HCT116 (cell line): Measurements from ENCODE around the gene UTP14A. TPM values are rescaled to one million over a fixed set of nuclear protein-coding genes. Genes with fewer than 3 reads are reported as not detected.

Experiments
- ATAC-seq: fragments of 200-7000 bp; cut with Tn5 transposase; 2 replicates; pipeline ENCODE4 v1.9.1; 2020; ENCODE audit warnings: mild to moderate bottlenecking, moderate library complexity
- BruUV-seq: library from RNA; stranded (reverse); fragments of 400-500 nt; replicated peaks from 2 replicates; lab custom pipeline; 2021; lab: Mats Ljungman, UMichigan
- CTCF ChIA-PET: fragments of 300-600 bp; sonication (Branson Sonifier 250); formaldehyde crosslinking; loops from one replicate; lab custom pipeline; 2021; ENCODE audit warnings: antibody characterized with exemption; lab: Charles Lee
- POLR2A ChIA-PET: fragments of 300-600, 350-600 bp; sonication (Branson Sonifier 250); formaldehyde crosslinking; loops from one replicate; lab custom pipeline; 2021; ENCODE audit warnings: antibody characterized with exemption; lab: Charles Lee
- RAD21 ChIA-PET, 2 experiments: fragments of 300-600 bp; sonication (Branson Sonifier 250); formaldehyde crosslinking; loops; one replicate each; lab custom pipeline; 2023; ENCODE audit warnings: low total read pairs in 2 of 2; ENCODE audit not compliant: uncharacterized antibody in 2 of 2, unreplicated experiment in 2 of 2, low non-redundant PET in 1 of 2; lab: Charles Lee
- DNase-seq: peaks from one replicate; pipeline ENCODE4 v3.0.0-alpha.2; 2010; ENCODE audit warnings: low read depth, low spot score
- H2AFZ ChIP-seq: fragments of 200-600 bp; shearing (Covaris generic), sonication (generic); 2 replicates; pipeline ENCODE4 v1.6.1; 2017; ENCODE audit warnings: low read depth, mixed run types, mixed read lengths, antibody characterized with exemption, low read length; ENCODE audit not compliant: poor library complexity, severe bottlenecking
- H3K27ac ChIP-seq: 2 replicates; pipeline ENCODE4 v1.5.1; 2012; ENCODE audit warnings: low read depth, low read length
- H3K27me3 ChIP-seq: fragments of 200-600 bp; sonication (generic); 2 replicates; pipeline ENCODE4 v1.6.1; 2016; ENCODE audit warnings: mixed run types, low read length, mixed read lengths; ENCODE audit not compliant: insufficient read depth
- H3K36me3 ChIP-seq, 2 experiments: fragments of 200-500 bp in 1 of 2; fragments of 200-600 bp in 1 of 2; sonication (Bioruptor generic) in 1 of 2; sonication (generic) in 1 of 2; 2 replicates each; pipeline versions ENCODE4 v1.5.1 to v1.6.1; 2014 to 2016; ENCODE audit warnings: low read length in 2 of 2, inconsistent platforms in 1 of 2, mixed read lengths in 1 of 2, mixed run types in 1 of 2; ENCODE audit not compliant: insufficient read depth in 2 of 2, control insufficient read depth in 1 of 2
- H3K4me1 ChIP-seq, 2 experiments: fragments of 200-600 bp in 1 of 2; sonication (generic) in 1 of 2; 2 replicates each; pipeline versions ENCODE4 v1.5.1 to v1.6.1; 2012 to 2017; ENCODE audit warnings: low read length in 2 of 2, inconsistent platforms in 1 of 2, mild to moderate bottlenecking in 1 of 2, mixed read lengths in 1 of 2, mixed run types in 1 of 2, moderate library complexity in 1 of 2; ENCODE audit not compliant: insufficient read depth in 2 of 2, control insufficient read depth in 1 of 2
- H3K4me2 ChIP-seq: fragments of 200-600 bp; sonication (generic); 2 replicates; pipeline ENCODE4 v1.6.1; 2017; ENCODE audit warnings: mixed run types, low read length, mixed read lengths
- H3K4me3 ChIP-seq, 2 experiments: fragments of 200-600 bp in 1 of 2; sonication (generic) in 1 of 2; replicated peaks in 1 of 2; 2 replicates each; pipeline ENCODE4 v1.5.1; 2011 to 2016; ENCODE audit warnings: low read length in 2 of 2, control low read depth in 1 of 2, low read depth in 1 of 2, mild to moderate bottlenecking in 1 of 2, mixed read lengths in 1 of 2, mixed run types in 1 of 2
- H3K79me2 ChIP-seq: fragments of 200-600 bp; sonication (generic); 2 replicates; pipeline ENCODE4 v1.6.1; 2017; ENCODE audit warnings: mild to moderate bottlenecking, mixed run types, low read length, moderate library complexity, mixed read lengths; ENCODE audit not compliant: insufficient read depth
- H3K9ac ChIP-seq: fragments of 200-600 bp; sonication (generic); 2 replicates; pipeline ENCODE4 v1.6.1; 2016; ENCODE audit warnings: low read length, mixed read lengths
- H3K9me2 ChIP-seq: fragments of 200-600 bp; sonication (generic), shearing (Covaris generic); 2 replicates; pipeline ENCODE4 v1.6.1; 2017; ENCODE audit warnings: mixed run types, mild to moderate bottlenecking, moderate library complexity; ENCODE audit not compliant: insufficient read depth
- H3K9me3 ChIP-seq, 2 experiments: fragments of 200-500 bp in 1 of 2; fragments of 200-600 bp in 1 of 2; sonication (Bioruptor generic) in 1 of 2; sonication (generic) in 1 of 2; 2 replicates each; pipeline ENCODE4 v1.6.1; 2014 to 2017; ENCODE audit warnings: low read length in 2 of 2, mixed read lengths in 2 of 2, inconsistent platforms in 1 of 2, low read depth in 1 of 2, mild to moderate bottlenecking in 1 of 2, mixed run types in 1 of 2, moderate library complexity in 1 of 2; ENCODE audit not compliant: control insufficient read depth in 1 of 2, insufficient read depth in 1 of 2
- H4K20me1 ChIP-seq: fragments of 200-600 bp; sonication (generic), shearing (Covaris generic); 2 replicates; pipeline ENCODE4 v1.6.1; 2017; ENCODE audit warnings: mixed run types, mild to moderate bottlenecking, moderate library complexity; ENCODE audit not compliant: insufficient read depth
- EZH2 ChIP-seq: fragments of 200-600 bp; sonication (generic); IDR thresholded peaks from 2 replicates; pipeline ENCODE4 v1.6.1; 2017; ENCODE audit warnings: antibody characterized with exemption, mixed run types
- EZH2phosphoT487 ChIP-seq: fragments of 200-600 bp; IDR thresholded peaks from 2 replicates; pipeline ENCODE4 v1.6.1; 2018; ENCODE audit warnings: antibody characterized with exemption, borderline replicate concordance
- POLR2A ChIP-seq: IDR thresholded peaks from 2 replicates; pipeline ENCODE4 v1.7.0; 2011; ENCODE audit warnings: borderline replicate concordance; ENCODE audit not compliant: insufficient read depth, insufficient read length; ENCODE audit errors: extremely low read depth
- RAD21 ChIP-seq: IDR thresholded peaks from 2 replicates; pipeline ENCODE4 v1.6.1; 2012; ENCODE audit warnings: low read depth, mild to moderate bottlenecking
- REST ChIP-seq: IDR thresholded peaks from 2 replicates; pipeline ENCODE4 v1.6.1; 2012; ENCODE audit warnings: low read depth
- SIN3A ChIP-seq: IDR thresholded peaks from 2 replicates; pipeline ENCODE4 v1.6.1; 2012; ENCODE audit warnings: low read depth
- SP1 ChIP-seq: IDR thresholded peaks from 2 replicates; pipeline ENCODE4 v1.6.1; 2012; ENCODE audit warnings: low read depth
- YY1 ChIP-seq: IDR thresholded peaks from 2 replicates; pipeline ENCODE4 v1.6.1; 2011; ENCODE audit warnings: low read length, low read depth, moderate library complexity, mild to moderate bottlenecking; ENCODE audit not compliant: insufficient replicate concordance; ENCODE audit errors: extremely low read depth
- ZFX ChIP-seq: fragments of 450-650 bp; IDR thresholded peaks from 2 replicates; pipeline ENCODE4 v1.6.1; 2017
- ZNF274 ChIP-seq: fragments of 200-500 bp; sonication (Bioruptor generic); IDR thresholded peaks from 2 replicates; pipeline ENCODE4 v1.6.1; 2014; ENCODE audit warnings: mild to moderate bottlenecking, low read depth, low read length, inconsistent platforms
- intact Hi-C: fragments of 100-400 bp; cut with micrococcal nuclease; formaldehyde crosslinking; loops from 2 replicates; pipeline ENCODE4 v1.10.0; 2022
- total RNA-seq: library from RNA; stranded (reverse); gene quantifications from one replicate; pipeline ENCODE4 v1.2.1, GENCODE V29; 2021; ENCODE audit not compliant: unreplicated experiment

The UTP14A gene
- total RNA-seq, 1 experiment from 2014 or later: 28.3 TPM

- ATAC-seq: no peak
- no peaks in the 10 kb centered on the region for H3K9me2 ChIP-seq
- POLR2A ChIA-PET: no interaction called here
- H3K27ac ChIP-seq: no peak overlapping the region
- RAD21 ChIA-PET: no interaction called here
- no peaks in the 10 kb centered on the region for H4K20me1 ChIP-seq
- peaks cover 2 to 11% of the 10 kb centered on the region in 2 experiments; a peak in 1 of 4 replicates for H3K4me1 ChIP-seq
- H3K79me2 ChIP-seq: no peaks in the 10 kb centered on the region
- H3K36me3 ChIP-seq: no peaks in the 10 kb centered on the region
- CTCF ChIA-PET: no interaction called here
- H3K27me3 ChIP-seq: no peaks in the 10 kb centered on the region
- no peak overlapping the region for H2AFZ ChIP-seq
- intact Hi-C loops: no loop called here
- no peaks in the 10 kb centered on the region for H3K9me3 ChIP-seq
- no peak overlapping the region for H3K9ac ChIP-seq
- no peak for DNase-seq
- BruUV-seq: no TSS peak
- no peak overlapping the region for H3K4me3 ChIP-seq
- no peak overlapping the region for H3K4me2 ChIP-seq
- TF ChIP-seq EZH2phosphoT487: no peak
- TF ChIP-seq POLR2A: no peak
- no peak for TF ChIP-seq ZFX
- no peak for TF ChIP-seq REST
- no peak for TF ChIP-seq YY1
- TF ChIP-seq SIN3A: no peak
- TF ChIP-seq ZNF274: no peak
- TF ChIP-seq SP1: no peak
- no peak for TF ChIP-seq RAD21
- no peak for TF ChIP-seq EZH2
- TF ChIP-seq, all 23 proteins: peak for 0
These were observed 49.7 kb downstream of the UTP14A start for GRCh38 chrX:129955682-129956081.
